K562 (cell line): ENCODE results near the gene INSIG1. TPM values are rescaled to one million over a fixed set of nuclear protein-coding genes. Genes with fewer than 3 reads are reported as not detected.

ENCODE experiments used
- ARID1B ChIP-seq: fragments of 450-650 bp; IDR thresholded peaks from 2 replicates; pipeline ENCODE4 v1.6.1; 2016; ENCODE audit warnings: antibody characterized with exemption, mild to moderate bottlenecking, inconsistent platforms
- ATF3 ChIP-seq, 2 experiments: fragments of 450-650 bp in 1 of 2; sonication (generic) in 1 of 2; formaldehyde crosslinking in 1 of 2; IDR thresholded peaks in 1 of 2; conservative IDR thresholded peaks in 1 of 2; 2 replicates each; pipeline versions ENCODE4 v1.6.1 to v1.8.1; 2016 to 2023; ENCODE audit warnings: mild to moderate bottlenecking in 2 of 2, moderate library complexity in 2 of 2, inconsistent platforms in 1 of 2, missing genetic modification reagents in 1 of 2
- CCAR2 ChIP-seq: fragments of 200-400 bp; formaldehyde crosslinking; IDR thresholded peaks from 2 replicates; pipeline ENCODE4 v1.6.1; 2017; ENCODE audit warnings: mild to moderate bottlenecking, low read depth, low read length
- CREM ChIP-seq: IDR thresholded peaks from 2 replicates; pipeline ENCODE4 v1.6.1; 2014; ENCODE audit warnings: antibody characterized with exemption, low read depth
- DPF2 ChIP-seq: fragments of 450-650 bp; IDR thresholded peaks from 2 replicates; pipeline ENCODE4 v1.6.1; 2016
- E2F6 ChIP-seq, 2 experiments: IDR thresholded peaks; 2 replicates each; pipeline ENCODE4 v1.6.1; 2011; ENCODE audit warnings: borderline replicate concordance in 1 of 2, control low read depth in 1 of 2, low read depth in 1 of 2, low read length in 1 of 2, mild to moderate bottlenecking in 1 of 2, mixed read lengths in 1 of 2, moderate library complexity in 1 of 2; ENCODE audit not compliant: insufficient read depth in 1 of 2, insufficient read length in 1 of 2, poor library complexity in 1 of 2, severe bottlenecking in 1 of 2; ENCODE audit errors: extremely low read depth in 1 of 2
- FOS ChIP-seq: IDR thresholded peaks from 3 replicates; pipeline ENCODE4 v1.6.1; 2011; ENCODE audit not compliant: insufficient read length; ENCODE audit errors: extremely low read depth
- GATAD2A ChIP-seq: fragments of 450-650 bp; IDR thresholded peaks from 2 replicates; pipeline ENCODE4 v1.6.1; 2017
- HMG20A ChIP-seq: fragments of 450-650 bp; formaldehyde crosslinking; conservative IDR thresholded peaks from 2 replicates; pipeline ENCODE4 v1.4.0; 2020; ENCODE audit warnings: mild to moderate bottlenecking, mixed read lengths
- JUN ChIP-seq, 2 experiments: sonication (generic) in 1 of 2; formaldehyde crosslinking in 1 of 2; IDR thresholded peaks; 2 replicates each; pipeline versions ENCODE4 v1.6.1 to v1.8.0; 2012 to 2022; ENCODE audit warnings: borderline replicate concordance in 2 of 2, mild to moderate bottlenecking in 2 of 2, improper control_type of control experiment in 1 of 2, low read depth in 1 of 2, low read length in 1 of 2, missing genetic modification reagents in 1 of 2
- JUND ChIP-seq, 2 experiments: IDR thresholded peaks; 2 replicates in 1 of 2; 3 replicates in 1 of 2; pipeline ENCODE4 v1.6.1; 2011; ENCODE audit warnings: borderline replicate concordance in 2 of 2, low read depth in 2 of 2, low read length in 2 of 2, improper control_type of control experiment in 1 of 2, missing biosample characterization in 1 of 2, missing genetic modification characterization in 1 of 2, missing genetic modification reagents in 1 of 2
- SMAD4 ChIP-seq: fragments of 250-450 bp; sonication (Bioruptor Pico); conservative IDR thresholded peaks from 2 replicates; pipeline ENCODE4 v1.8.0; 2021; ENCODE audit warnings: inconsistent platforms, mild to moderate bottlenecking, moderate library complexity
- SMARCE1 ChIP-seq: fragments of 450-650 bp; IDR thresholded peaks from 2 replicates; pipeline ENCODE4 v1.7.1; 2016; ENCODE audit warnings: mild to moderate bottlenecking
- ZBTB7A ChIP-seq: IDR thresholded peaks from 2 replicates; pipeline ENCODE4 v1.6.1; 2011; ENCODE audit warnings: low read depth, mild to moderate bottlenecking, low read length, moderate library complexity, borderline replicate concordance; ENCODE audit not compliant: control insufficient read depth
- ZNF584 ChIP-seq: fragments of 200-800 bp; sonication (Bioruptor generic); IDR thresholded peaks from 2 replicates; pipeline ENCODE4 v1.6.1; 2016; ENCODE audit warnings: low read depth, mild to moderate bottlenecking, missing genetic modification characterization, missing compliant biosample characterization
- polyA plus RNA-seq, 8 experiments: library from polyadenylated mRNA; depleted of rRNA in 4 of 8; stranded (reverse) in 5 of 8; unstranded in 3 of 8; fragments of >200 nt; fragmentation: Nextera tagmentation in 2 of 8; fragmentation: Illumina TruSeq in 1 of 8; extraction: Ambion mirVana in 2 of 8; extraction: Trizol in 1 of 8; gene quantifications; 2 replicates each; pipeline versions ENCODE4 v1.2.1 to v1.2.3, GENCODE V29; 2011 to 2014; ENCODE audit warnings: inconsistent platforms in 1 of 8, missing spikeins in 1 of 8
- total RNA-seq, 7 experiments: library from RNA; depleted of rRNA in 6 of 7; stranded (reverse); fragments of >200 nt in 6 of 7; fragmentation: Illumina TruSeq in 2 of 7; extraction: Trizol in 2 of 7; gene quantifications; 2 replicates each; pipeline versions ENCODE4 v1.2.1 to v1.2.3, GENCODE V29; 2011 to 2021; ENCODE audit warnings: low replicate concordance in 1 of 7

Gene INSIG1
- total and polyA plus RNA-seq, 9 of the 15 experiments (the other 6 are each of a cell fraction or from before 2014, with no cell fraction given), result 57.1 to 787 (median 238) TPM

- no peak for TF ChIP-seq SMAD4 (CRISPR knock-in tag)
- TF ChIP-seq FOS, result no peak
- TF ChIP-seq DPF2, result peak; percentile 67
- TF ChIP-seq CREM, result 0 out of 2 replicates have a peak, but pooled peaks have one; percentile 18
- no peak for TF ChIP-seq ZNF584 (CRISPR knock-in tag)
- peak; percentile 31; the same call in 1 of the 2 replicates for TF ChIP-seq ATF3 (IDR thresholded peaks at IDR 0.05)
- TF ChIP-seq ATF3 (CRISPR knock-in tag; conservative IDR thresholded peaks at IDR 0.05), result no peak
- 0 out of 2 replicates have a peak, but pooled peaks have one; percentile 51 for TF ChIP-seq JUND (IDR thresholded peaks at IDR 0.05; ENCODE audit: borderline replicate concordance, low read depth, low read length)
- TF ChIP-seq JUND (tag; IDR thresholded peaks at IDR 0.05; ENCODE audit: borderline replicate concordance, low read depth, low read length), result 0 out of 3 replicates have a peak, but pooled peaks have one; percentile 22
- TF ChIP-seq JUN (IDR thresholded peaks at IDR 0.05; ENCODE audit: borderline replicate concordance, low read depth, low read length), result no peak
- TF ChIP-seq JUN (CRISPR knock-in tag; IDR thresholded peaks at IDR 0.05; ENCODE audit: borderline replicate concordance), result no peak
- TF ChIP-seq E2F6 (IDR thresholded peaks at IDR 0.05; ENCODE audit: borderline replicate concordance in 1 of 2, extremely low read depth in 1 of 2, insufficient read depth in 1 of 2, insufficient read length in 1 of 2, low read depth in 1 of 2, low read length in 1 of 2, poor library complexity in 1 of 2, severe bottlenecking in 1 of 2), result no peak
- TF ChIP-seq CCAR2, result no peak
- peak; percentile 75 for TF ChIP-seq SMARCE1
- TF ChIP-seq HMG20A (CRISPR knock-in tag), result no peak
- peak; percentile 46; the same call in 1 of the 2 replicates for TF ChIP-seq ZBTB7A
- TF ChIP-seq ARID1B, result peak; percentile 69
- 0 out of 2 replicates have a peak, but pooled peaks have one; percentile 22 for TF ChIP-seq GATAD2A
Observed at GRCh38 chr7:155292680-155293226, 4.9 kb upstream of the INSIG1 start (continued).
